Retinal pigment epithelial cell (primary cell): Measurements from ENCODE around the gene COL19A1.
"Not testable (repeated sequence)": the region's sequence is repeated elsewhere in the genome, so short reads cannot be mapped to it uniquely, and the experiment has no call there.

Experiments
- DNase-seq: peaks from one replicate; pipeline ENCODE4 v3.0.0-alpha.2; 2010; ENCODE audit warnings: low read depth
- H3K4me3 ChIP-seq: 2 replicates; pipeline ENCODE4 v1.5.1; 2011; ENCODE audit warnings: mild to moderate bottlenecking, low read length, control low read depth, moderate library complexity
- TF ChIP-seq, protein P1 (sequence below): conservative IDR thresholded peaks from 2 replicates; pipeline ENCODE4 v1.5.1; 2011; ENCODE audit warnings: low read depth, low read length, control low read depth, inconsistent platforms

COL19A1 gene

DNA sequence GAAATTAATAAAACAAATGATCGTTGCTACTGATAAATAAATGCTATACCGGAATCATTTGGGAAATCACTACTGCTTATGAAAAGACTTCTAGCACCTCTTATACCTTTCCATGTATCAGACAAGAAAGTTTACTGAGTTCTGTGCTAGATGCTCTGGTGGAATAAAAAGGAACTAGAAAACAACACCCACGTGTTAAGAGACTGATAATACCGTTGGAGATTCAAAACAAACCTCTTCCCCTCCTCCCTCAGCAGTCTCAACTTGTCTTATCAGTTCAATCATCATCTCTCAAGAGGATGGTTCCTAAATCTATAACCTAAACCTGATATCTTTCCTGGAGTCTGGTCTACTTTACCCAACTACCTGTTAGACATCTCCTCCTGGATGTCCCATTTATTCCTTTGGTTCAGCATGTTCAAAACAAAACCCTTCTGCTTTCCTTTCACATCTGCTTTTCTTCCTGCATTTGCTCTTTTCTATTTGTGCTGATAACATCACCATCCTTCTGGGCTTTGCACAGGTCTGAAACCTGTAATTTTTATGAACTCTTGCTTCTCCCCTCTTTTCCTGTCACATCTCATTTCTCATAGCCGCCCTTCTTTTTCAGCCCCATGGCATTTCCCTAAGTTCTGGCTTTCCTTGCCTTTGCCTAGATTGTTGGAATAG is 122.2 kb downstream of the COL19A1 start:
- DNase-seq: no peak
- TF ChIP-seq, protein P1, sequence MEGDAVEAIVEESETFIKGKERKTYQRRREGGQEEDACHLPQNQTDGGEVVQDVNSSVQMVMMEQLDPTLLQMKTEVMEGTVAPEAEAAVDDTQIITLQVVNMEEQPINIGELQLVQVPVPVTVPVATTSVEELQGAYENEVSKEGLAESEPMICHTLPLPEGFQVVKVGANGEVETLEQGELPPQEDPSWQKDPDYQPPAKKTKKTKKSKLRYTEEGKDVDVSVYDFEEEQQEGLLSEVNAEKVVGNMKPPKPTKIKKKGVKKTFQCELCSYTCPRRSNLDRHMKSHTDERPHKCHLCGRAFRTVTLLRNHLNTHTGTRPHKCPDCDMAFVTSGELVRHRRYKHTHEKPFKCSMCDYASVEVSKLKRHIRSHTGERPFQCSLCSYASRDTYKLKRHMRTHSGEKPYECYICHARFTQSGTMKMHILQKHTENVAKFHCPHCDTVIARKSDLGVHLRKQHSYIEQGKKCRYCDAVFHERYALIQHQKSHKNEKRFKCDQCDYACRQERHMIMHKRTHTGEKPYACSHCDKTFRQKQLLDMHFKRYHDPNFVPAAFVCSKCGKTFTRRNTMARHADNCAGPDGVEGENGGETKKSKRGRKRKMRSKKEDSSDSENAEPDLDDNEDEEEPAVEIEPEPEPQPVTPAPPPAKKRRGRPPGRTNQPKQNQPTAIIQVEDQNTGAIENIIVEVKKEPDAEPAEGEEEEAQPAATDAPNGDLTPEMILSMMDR: no peak

DNA sequence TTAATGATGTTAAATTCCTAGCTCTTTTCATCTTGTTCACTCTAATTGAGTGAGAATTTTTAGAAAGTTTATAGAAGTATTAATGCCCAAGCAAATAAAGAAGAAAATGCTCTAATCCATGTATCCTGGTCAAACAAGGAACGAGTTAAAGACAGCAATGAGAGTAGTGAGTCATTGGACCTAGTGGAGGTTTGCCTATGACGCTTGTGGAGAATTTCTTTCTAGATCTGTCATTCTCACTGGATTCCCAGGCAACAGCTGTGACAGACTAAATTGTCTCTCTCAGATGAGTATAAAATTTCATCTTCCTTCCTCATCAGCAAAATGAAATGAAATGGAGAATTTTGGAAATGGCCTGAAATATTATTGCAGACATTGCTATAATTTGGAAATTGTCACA is 127.9 kb downstream of the COL19A1 start:
- no peak for DNase-seq
- TF ChIP-seq, protein P1: no peak
- no peak overlapping the region for H3K4me3 ChIP-seq

More for the DNA sequence above, 122.2 kb downstream of the COL19A1 start:
- H3K4me3 ChIP-seq: no peak overlapping the region

DNA sequence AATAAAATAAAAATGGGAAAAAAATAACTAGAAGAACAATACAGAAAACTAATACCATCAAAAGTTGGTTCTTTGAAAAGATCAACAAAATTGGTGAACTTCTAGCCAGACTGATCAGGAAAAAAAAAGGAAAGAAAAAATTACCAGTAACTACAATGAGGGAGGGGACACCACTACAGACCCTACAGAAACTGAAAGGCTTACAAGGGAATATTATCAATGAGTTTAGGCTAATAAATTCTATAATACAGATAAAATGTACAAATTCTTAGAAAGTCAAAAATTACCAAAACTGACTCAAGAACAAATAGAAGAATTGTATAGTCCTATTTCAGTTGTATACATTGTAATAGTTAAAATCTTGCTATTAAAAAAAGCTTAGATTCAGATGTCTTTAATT is 141.8 kb downstream of the COL19A1 start:
- DNase-seq: no peak

DNA sequence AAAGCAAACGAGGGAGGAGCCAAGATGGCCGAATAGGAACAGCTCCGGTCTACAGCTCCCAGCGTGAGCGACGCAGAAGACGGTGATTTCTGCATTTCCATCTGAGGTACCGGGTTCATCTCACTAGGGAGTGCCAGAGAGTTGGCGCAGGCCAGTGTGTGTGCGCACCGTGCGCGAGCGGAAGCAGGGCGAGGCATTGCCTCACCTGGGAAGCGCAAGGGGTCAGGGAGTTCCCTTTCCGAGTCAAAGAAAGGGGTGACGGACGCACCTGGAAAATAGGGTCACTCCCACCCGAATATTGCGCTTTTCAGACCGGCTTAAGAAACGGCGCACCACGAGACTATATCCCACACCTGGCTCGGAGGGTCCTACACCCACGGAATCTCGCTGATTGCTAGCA is 144.0 kb downstream of the COL19A1 start:
- not testable (repeated sequence) for DNase-seq, H3K4me3 ChIP-seq

More for the DNA sequence above, 141.8 kb downstream of the COL19A1 start:
- TF ChIP-seq, protein P1: no peak
- H3K4me3 ChIP-seq: no peak overlapping the region

DNA sequence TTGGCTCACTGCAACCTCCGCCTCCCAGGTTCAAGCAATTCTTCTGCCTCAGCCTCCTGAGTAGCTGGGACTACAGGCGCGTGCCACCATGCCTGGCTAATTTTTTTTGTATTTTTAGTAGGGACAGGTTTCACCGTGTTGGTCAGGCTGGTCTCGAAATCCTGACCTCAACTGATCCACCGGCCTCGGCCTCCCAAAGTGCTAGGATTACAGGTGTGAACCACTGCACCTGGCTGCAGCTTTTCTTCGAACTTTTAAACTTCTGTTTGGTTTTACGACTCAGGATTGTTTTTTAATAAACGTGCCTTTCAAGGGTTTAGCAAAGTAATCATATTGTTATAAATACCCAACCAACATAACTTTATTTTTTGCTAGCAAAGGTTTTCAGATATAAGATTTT is 156.8 kb downstream of the COL19A1 start:
- H3K4me3 ChIP-seq, DNase-seq: not testable (repeated sequence)

DNA sequence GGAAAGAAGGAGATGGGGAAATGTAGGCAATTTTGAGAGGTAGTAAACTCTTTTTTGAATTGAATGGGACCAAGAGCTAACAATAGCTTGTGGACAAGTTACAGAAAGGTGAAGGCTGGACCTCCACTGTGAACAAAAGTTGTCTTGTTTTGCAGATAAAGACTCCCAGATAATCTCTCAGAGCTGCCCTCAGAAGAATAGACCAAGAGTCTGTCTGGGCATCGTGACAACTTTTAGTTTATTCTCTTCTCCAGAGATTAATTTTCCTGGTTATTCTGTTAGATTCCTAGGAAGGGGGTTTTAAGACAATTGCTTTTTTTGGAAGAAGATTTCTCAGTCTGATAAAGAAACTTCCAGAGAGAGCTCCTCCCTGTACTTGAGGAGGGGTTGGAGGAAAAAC is 161.9 kb downstream of the COL19A1 start:
- no peak overlapping the region for H3K4me3 ChIP-seq
- TF ChIP-seq, protein P1: no peak
- DNase-seq: no peak

DNA sequence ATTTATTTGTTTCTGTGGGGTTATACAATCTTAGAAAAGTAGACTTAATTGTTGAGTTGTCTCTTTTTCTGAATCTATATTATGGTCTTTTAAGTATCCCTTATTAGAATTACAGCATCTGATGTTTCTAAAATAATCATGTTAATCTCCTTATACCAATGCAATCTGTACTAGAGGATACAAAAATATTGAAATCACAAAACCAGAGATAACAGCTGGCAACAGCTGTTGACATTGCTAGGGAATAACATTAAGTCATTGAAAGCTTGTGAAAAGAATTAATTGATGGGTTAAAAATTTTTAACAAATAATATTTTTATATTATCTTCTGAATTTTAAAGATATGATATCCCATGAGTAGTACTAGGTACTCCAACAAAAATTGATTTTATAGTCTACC is 162.6 kb downstream of the COL19A1 start:
- no peak overlapping the region for H3K4me3 ChIP-seq
- DNase-seq: no peak
- TF ChIP-seq, protein P1: no peak

DNA sequence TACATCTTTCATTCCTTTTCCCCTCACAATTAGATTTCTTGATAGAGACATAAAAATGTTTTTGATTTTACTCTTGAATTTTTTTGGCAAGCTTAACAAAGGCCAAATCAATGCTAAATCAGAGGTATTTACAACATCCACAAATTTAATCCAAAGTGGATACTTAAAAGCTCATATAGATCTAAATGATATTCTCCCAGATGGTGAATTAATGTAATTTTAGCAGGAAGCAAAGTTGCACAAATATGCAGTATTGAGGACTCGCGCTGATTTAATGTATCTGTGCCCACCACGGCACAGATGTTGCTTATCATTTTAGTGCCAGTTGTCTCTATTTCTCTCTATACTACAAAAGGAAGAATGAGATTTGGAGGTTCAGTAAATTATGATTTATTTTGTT is 167.4 kb downstream of the COL19A1 start:
- no peak for DNase-seq
- H3K4me3 ChIP-seq: no peak overlapping the region
- TF ChIP-seq, protein P1: no peak
